ENCODE data around the gene OTULIN.

The OTULIN gene

DNA sequence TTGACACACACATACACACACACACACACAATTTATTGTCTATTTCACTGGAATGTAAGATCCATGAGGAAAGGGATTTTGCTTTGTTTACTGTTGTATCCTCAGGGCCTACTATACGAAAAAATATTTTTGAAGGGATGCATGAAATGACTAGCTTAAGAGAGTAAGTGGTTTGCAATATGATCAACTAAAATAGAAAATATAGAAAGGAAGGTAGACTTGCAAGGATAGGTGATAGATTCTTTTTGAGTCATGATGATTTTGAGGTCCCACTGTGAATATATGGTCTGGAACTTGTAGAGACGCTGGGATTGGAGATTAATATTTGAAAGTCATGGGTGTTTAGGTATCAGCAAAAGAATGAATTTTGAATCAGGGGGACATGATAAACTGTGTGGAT lies 28.9 kb upstream of the OTULIN start:
- DNase-seq, result no peak
- TF ChIP-seq, protein P1, sequence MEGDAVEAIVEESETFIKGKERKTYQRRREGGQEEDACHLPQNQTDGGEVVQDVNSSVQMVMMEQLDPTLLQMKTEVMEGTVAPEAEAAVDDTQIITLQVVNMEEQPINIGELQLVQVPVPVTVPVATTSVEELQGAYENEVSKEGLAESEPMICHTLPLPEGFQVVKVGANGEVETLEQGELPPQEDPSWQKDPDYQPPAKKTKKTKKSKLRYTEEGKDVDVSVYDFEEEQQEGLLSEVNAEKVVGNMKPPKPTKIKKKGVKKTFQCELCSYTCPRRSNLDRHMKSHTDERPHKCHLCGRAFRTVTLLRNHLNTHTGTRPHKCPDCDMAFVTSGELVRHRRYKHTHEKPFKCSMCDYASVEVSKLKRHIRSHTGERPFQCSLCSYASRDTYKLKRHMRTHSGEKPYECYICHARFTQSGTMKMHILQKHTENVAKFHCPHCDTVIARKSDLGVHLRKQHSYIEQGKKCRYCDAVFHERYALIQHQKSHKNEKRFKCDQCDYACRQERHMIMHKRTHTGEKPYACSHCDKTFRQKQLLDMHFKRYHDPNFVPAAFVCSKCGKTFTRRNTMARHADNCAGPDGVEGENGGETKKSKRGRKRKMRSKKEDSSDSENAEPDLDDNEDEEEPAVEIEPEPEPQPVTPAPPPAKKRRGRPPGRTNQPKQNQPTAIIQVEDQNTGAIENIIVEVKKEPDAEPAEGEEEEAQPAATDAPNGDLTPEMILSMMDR (IDR thresholded peaks at IDR 0.05), result no peak

DNA sequence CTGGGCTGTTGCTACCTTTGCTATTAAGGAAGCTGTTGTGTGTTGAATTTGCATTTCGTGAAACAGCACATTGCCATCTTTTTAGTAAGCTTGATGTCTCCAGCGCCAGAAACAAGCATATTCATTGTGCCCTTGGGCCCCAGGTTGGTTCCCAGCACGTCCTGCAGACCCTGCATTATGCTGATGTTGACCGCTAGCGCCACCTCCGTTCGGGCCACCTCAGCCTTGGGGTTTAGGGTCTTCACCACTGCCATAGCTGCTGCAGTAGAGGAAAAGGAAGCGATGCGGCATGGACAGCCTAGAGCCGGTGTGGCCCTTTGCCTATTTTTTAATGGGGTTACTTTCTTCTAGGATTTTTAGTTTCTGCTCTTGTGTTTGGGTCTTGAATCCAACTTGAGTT lies 23.8 kb upstream of the OTULIN start:
- peaks cover 23% of the 10 kb centered on the region for H3K27me3 Mint-ChIP-seq (ENCODE audit: low read depth, poor library complexity)
- peaks cover 6% of the 10 kb centered on the region for H3K9me3 Mint-ChIP-seq
- no peak overlapping the region for H3K4me3 Mint-ChIP-seq
- H3K27ac Mint-ChIP-seq, result no peak overlapping the region
- no peaks in the 10 kb centered on the region for H3K4me1 Mint-ChIP-seq
- no peak for DNase-seq
- TF ChIP-seq, protein P1 (IDR thresholded peaks at IDR 0.05), result no peak
- H3K36me3 Mint-ChIP-seq (ENCODE audit: low read depth), result no peaks in the 10 kb centered on the region

More for the DNA sequence above, 28.9 kb upstream of the OTULIN start:
- no peaks in the 10 kb centered on the region for H3K4me1 Mint-ChIP-seq
- no peak overlapping the region for H3K4me3 Mint-ChIP-seq
- no peak overlapping the region for H3K27ac Mint-ChIP-seq
- H3K27me3 Mint-ChIP-seq (ENCODE audit: low read depth, poor library complexity), result peaks cover 29% of the 10 kb centered on the region
- peaks cover under 1% of the 10 kb centered on the region for H3K9me3 Mint-ChIP-seq
- H3K36me3 Mint-ChIP-seq (ENCODE audit: low read depth), result no peaks in the 10 kb centered on the region

- Mint-ChIP-seq H3K4me1 (no peaks in the 10 kb centered on the region), H3K36me3 (ENCODE audit: low read depth) (no peaks in the 10 kb centered on the region), H3K9me3 (peaks cover 6% of the 10 kb centered on the region), H3K27me3 (ENCODE audit: low read depth, poor library complexity) (peaks cover 13% of the 10 kb centered on the region), H3K27ac (no peak overlapping the region), H3K4me3 (no peak overlapping the region)
- no peak for DNase-seq
- TF ChIP-seq, protein P1 (IDR thresholded peaks at IDR 0.05), result no peak
These were observed 19.8 kb upstream of the OTULIN start for GRCh38 chr5:14644623-14645237.

GRCh38 chr5:14650052-14650451 lies 14.5 kb upstream of the OTULIN start:
- Mint-ChIP-seq H3K36me3 (ENCODE audit: low read depth) (no peaks in the 10 kb centered on the region), H3K27me3 (ENCODE audit: low read depth, poor library complexity) (peaks cover 42% of the 10 kb centered on the region), H3K9me3 (no peaks in the 10 kb centered on the region), H3K4me3 (no peak overlapping the region), H3K4me1 (no peaks in the 10 kb centered on the region), H3K27ac (no peak overlapping the region)
- TF ChIP-seq, protein P1 (IDR thresholded peaks at IDR 0.05), result no peak
- DNase-seq, result no peak

DNA sequence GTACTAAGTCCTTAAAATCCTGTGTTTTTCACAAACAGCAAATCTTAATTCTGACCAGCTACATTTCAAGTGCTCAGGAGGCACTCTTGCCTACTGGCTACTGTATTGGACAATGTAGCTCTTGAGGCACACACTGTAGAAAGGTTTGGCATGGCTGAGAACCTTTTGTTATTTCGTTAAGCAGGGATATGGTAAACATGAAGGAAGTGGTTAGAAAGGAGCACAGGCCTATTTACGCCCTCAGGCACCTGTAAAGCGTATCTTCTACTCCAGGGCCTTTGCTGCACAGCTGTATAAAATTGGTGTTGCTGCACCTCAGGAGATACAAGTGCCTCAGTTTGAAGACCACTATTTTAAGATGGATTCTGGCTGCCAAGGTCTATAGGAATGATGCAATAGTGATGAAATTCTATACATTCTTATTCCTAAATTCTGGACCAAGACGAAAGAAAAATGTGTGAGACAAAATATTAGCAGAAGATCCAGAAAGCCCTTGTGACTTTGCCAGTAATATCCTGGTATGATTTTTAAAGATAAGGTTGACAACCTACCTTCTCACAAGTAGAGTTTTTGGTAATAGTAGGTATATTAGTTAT lies 9.3 kb upstream of the OTULIN start:
- Mint-ChIP-seq H3K4me3 (no peak overlapping the region), H3K36me3 (ENCODE audit: low read depth) (no peaks in the 10 kb centered on the region), H3K27ac (no peak overlapping the region), H3K9me3 (peaks cover 3% of the 10 kb centered on the region), H3K27me3 (ENCODE audit: low read depth, poor library complexity) (peaks cover 40% of the 10 kb centered on the region), H3K4me1 (no peaks in the 10 kb centered on the region)
- TF ChIP-seq, protein P1 (IDR thresholded peaks at IDR 0.05), result no peak
- no peak for DNase-seq

- H3K9me3 Mint-ChIP-seq, result peaks cover 3% of the 10 kb centered on the region
- no peaks in the 10 kb centered on the region for H3K4me1 Mint-ChIP-seq
- H3K27me3 Mint-ChIP-seq (ENCODE audit: low read depth, poor library complexity), result peaks cover 33% of the 10 kb centered on the region
- no peak overlapping the region for H3K27ac Mint-ChIP-seq
- DNase-seq, result no peak
- H3K36me3 Mint-ChIP-seq (ENCODE audit: low read depth), result peaks cover 2% of the 10 kb centered on the region
- TF ChIP-seq, protein P1 (IDR thresholded peaks at IDR 0.05), result no peak
- H3K4me3 Mint-ChIP-seq, result no peak overlapping the region
These were observed 7.6 kb upstream of the OTULIN start for GRCh38 chr5:14656898-14657297.

Data from nephron progenitor cell (in vitro differentiated cells).